Urinary bladder (tissue), 4 donors: ENCODE measurements around the gene HINT2. TPM values are rescaled to one million over a fixed set of nuclear protein-coding genes. Genes with fewer than 3 reads are reported as not detected.
A peak's percentile ranks its signal among the peaks of the same experiment; 100 is the strongest.

Source experiments
- DNase-seq: peaks from one replicate; pipeline ENCODE4 v3.0.0-alpha.2; 2015; ENCODE audit errors: extremely low spot score
- H3K27ac ChIP-seq: one replicate; pipeline ENCODE4 v1.5.1; 2013; ENCODE audit warnings: low read depth, mild to moderate bottlenecking, moderate library complexity
- H3K36me3 ChIP-seq: one replicate; pipeline ENCODE4 v1.6.1; 2013; ENCODE audit warnings: mild to moderate bottlenecking, moderate library complexity; ENCODE audit not compliant: insufficient read depth
- H3K4me1 ChIP-seq: one replicate; pipeline ENCODE4 v1.6.1; 2013; ENCODE audit warnings: mild to moderate bottlenecking, moderate library complexity; ENCODE audit not compliant: insufficient read depth
- H3K4me3 ChIP-seq: one replicate; pipeline ENCODE4 v1.5.1; 2013; ENCODE audit warnings: low read depth, low read length
- WGBS: extraction: QIAGEN DNeasy Blood & Tissue Kit; methylation state at CpG from one replicate; pipeline ENCODE4 v1.1.7; 2013; 5-methylcytosine and 5-hydroxymethylcytosine counted together
- polyA plus RNA-seq: library from polyadenylated mRNA; stranded (reverse); fragments of 200-250 nt; gene quantifications from one replicate; pipeline ENCODE4 v1.2.3, GENCODE V29; 2013
- total RNA-seq: library from RNA; depleted of rRNA; stranded (reverse); fragments of >200 nt; gene quantifications from one replicate; pipeline ENCODE4 v1.2.3, GENCODE V29; 2014
- donor health status: healthy with polysubstance abuse.
- donor health status: healthy.

Gene HINT2
- total and polyA plus RNA-seq, 2 donors: 12.8 to 53.8 TPM

GRCh38 chr9:35792024-35792813, 22.6 kb downstream of the HINT2 start:
- WGBS: 72% methylated on average over 34 of the region's 34 CpGs
- H3K36me3 ChIP-seq: no peaks in the 10 kb centered on the region
- DNase-seq: no peak
- H3K4me1 ChIP-seq: peaks cover 1% of the 10 kb centered on the region
- no peak overlapping the region for H3K27ac ChIP-seq
- H3K4me3 ChIP-seq: peak overlapping the region; percentile 56

GRCh38 chr9:35791297-35791921, 23.4 kb downstream of the HINT2 start, which contains the start of gene NPR2:
TSS of gene NPR2 (plus strand) at chr9:35791591. CDS start at chr9:35792409, 818 bp downstream.
- Histone ChIP-seq H3K4me1 (peaks cover 1% of the 10 kb centered on the region), H3K27ac (peak within 1 kb of the TSS; percentile 11), H3K4me3 (peak within 1 kb of the TSS; percentile 56), H3K36me3 (no peaks in the 10 kb centered on the region)
- WGBS: 7% methylated on average over 63 of the region's 64 CpGs
- DNase-seq: no peak

DNA sequence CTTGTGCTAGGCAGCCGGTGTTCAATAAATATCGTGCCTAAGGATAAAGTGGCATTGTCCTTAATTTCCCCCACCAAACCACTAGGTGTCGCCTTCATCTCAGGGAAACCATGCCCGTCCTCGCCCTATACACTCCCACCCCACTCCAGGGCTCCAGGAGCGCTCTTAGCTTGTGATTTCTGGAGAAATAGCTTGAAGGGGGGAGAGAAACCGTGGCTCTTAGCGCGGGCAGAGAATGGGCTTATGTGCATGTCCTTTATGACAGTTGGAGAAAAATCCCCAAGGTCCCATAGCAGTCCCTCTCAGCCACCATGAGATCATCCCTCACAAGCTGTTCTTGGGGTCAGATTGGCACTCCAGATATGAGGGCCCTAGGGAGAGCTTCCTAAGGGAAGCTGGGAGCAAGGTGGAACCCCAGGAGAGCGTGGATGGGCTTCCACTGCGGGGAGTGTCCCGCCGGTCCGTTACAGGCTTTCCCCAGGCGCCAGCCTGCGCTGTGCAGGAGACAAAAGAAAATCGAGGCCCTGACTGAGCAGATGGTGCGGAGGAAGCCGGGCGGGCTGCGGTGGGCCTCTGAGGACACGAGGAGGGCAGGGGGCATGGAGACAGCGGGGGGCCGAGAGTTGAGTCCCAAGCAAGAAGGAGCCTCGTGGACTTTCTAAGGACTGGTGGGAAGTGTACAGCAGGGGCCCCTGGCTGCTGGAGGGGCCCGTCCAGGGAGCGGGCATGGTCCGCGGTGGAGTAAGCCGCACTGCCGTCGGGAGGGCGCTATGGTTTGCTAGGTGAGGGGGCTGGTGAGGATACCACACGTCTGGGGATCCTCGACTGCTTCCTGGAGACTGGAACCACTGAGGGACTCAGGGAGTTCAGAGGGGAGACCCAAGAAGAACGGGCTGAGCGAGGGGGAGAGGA, 24.2 kb downstream of the HINT2 start:
- peak; percentile 76 for DNase-seq
- Histone ChIP-seq H3K4me1 (peaks cover 1% of the 10 kb centered on the region), H3K4me3 (peak overlapping the region; percentile 56), H3K36me3 (no peaks in the 10 kb centered on the region), H3K27ac (peak overlapping the region; percentile 11)
- WGBS: 30% methylated on average over 37 of the region's 37 CpGs

- peaks cover 1% of the 10 kb centered on the region for H3K4me1 ChIP-seq
- 34% methylated on average over 4 of the region's 4 CpGs for WGBS
- no peak overlapping the region for H3K4me3 ChIP-seq
- H3K36me3 ChIP-seq: peaks cover 2% of the 10 kb centered on the region
- no peak overlapping the region for H3K27ac ChIP-seq
- no peak for DNase-seq
Measured at GRCh38 chr9:35790025-35790384, 24.8 kb downstream of the HINT2 start.

DNA sequence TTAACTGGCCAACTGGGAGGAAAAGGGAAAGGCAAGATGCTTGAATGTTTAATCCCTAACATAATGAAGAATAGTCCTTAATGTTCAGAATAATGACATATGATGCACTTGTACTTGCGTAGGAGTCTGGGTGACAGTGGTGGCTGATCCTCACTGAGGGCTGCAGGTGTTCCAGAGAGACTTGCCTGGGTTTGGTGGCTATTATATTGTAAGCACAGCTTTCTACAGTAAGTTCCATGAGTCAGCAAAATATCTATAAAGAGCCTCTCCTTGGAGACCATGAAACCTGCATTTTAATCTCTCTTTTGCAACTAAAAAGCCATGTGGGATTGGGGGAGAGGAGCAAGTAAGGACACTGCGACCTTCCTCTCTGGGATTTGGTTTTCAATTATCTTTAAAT, 25.3 kb downstream of the HINT2 start:
- no peak overlapping the region for H3K4me3 ChIP-seq
- 95% methylated on average over 2 of the region's 2 CpGs for WGBS
- no peak for DNase-seq
- no peak overlapping the region for H3K27ac ChIP-seq
- peaks cover 1% of the 10 kb centered on the region for H3K4me1 ChIP-seq
- H3K36me3 ChIP-seq: peaks cover 2% of the 10 kb centered on the region

GRCh38 chr9:35783418-35783817, 31.4 kb downstream of the HINT2 start:
- no peak for DNase-seq
- Histone ChIP-seq H3K27ac (no peak overlapping the region), H3K4me3 (no peak overlapping the region), H3K36me3 (peaks cover 2% of the 10 kb centered on the region), H3K4me1 (no peaks in the 10 kb centered on the region)

- Histone ChIP-seq H3K4me3 (no peak overlapping the region), H3K4me1 (no peaks in the 10 kb centered on the region), H3K27ac (no peak overlapping the region), H3K36me3 (peaks cover 2% of the 10 kb centered on the region)
- DNase-seq: no peak
- WGBS: 69% methylated on average over 2 of the region's 2 CpGs
Measured at GRCh38 chr9:35781066-35781465, 33.8 kb downstream of the HINT2 start.

GRCh38 chr9:35778496-35778895, 36.3 kb downstream of the HINT2 start:
- WGBS: 76% methylated on average over 3 of the region's 3 CpGs
- Histone ChIP-seq H3K27ac (no peak overlapping the region), H3K4me3 (no peak overlapping the region), H3K4me1 (no peaks in the 10 kb centered on the region), H3K36me3 (no peaks in the 10 kb centered on the region)
- no peak for DNase-seq

- H3K4me3 ChIP-seq: no peak overlapping the region
- no peak for DNase-seq
- 81% methylated on average over 4 of the region's 4 CpGs for WGBS
- H3K27ac ChIP-seq: no peak overlapping the region
- H3K36me3 ChIP-seq: no peaks in the 10 kb centered on the region
- no peaks in the 10 kb centered on the region for H3K4me1 ChIP-seq
Measured at GRCh38 chr9:35776018-35776417, 38.8 kb downstream of the HINT2 start.

- no peaks in the 10 kb centered on the region for H3K36me3 ChIP-seq
- WGBS: 59% methylated on average over 7 of the region's 7 CpGs
- H3K4me3 ChIP-seq: no peak overlapping the region
- no peak for DNase-seq
- peaks cover 2% of the 10 kb centered on the region for H3K4me1 ChIP-seq
- H3K27ac ChIP-seq: no peak overlapping the region
Measured at GRCh38 chr9:35774907-35775635, 39.8 kb downstream of the HINT2 start.

- Histone ChIP-seq H3K27ac (no peak overlapping the region), H3K4me3 (no peak overlapping the region)
- no peak for DNase-seq
Measured at GRCh38 chr9:35771943-35772342, 42.9 kb downstream of the HINT2 start.

DNA sequence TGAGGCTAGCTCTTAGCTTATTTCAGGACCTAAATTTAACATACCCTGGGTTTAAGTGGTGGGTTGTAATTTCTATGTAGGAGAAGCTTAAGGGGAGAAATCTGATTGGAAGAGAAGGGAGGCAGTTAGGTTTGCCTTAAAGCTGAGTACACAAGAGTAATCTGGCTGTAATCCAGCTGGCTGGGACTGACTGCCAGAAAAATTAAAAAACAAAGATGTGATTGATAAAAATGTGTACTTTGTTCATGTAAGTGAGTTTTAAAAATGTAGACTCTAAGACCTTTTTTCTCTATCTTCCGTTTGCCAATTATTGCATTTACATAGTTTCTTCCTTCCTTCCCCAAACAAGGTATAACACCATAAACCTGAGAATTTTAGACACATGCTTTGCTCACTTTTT, 43.3 kb downstream of the HINT2 start:
- H3K4me1 ChIP-seq: peaks cover 2% of the 10 kb centered on the region
- no peak overlapping the region for H3K27ac ChIP-seq
- 49% methylated on average over 1 of the region's 1 CpG for WGBS
- H3K4me3 ChIP-seq: no peak overlapping the region
- H3K36me3 ChIP-seq: no peaks in the 10 kb centered on the region
- DNase-seq: no peak

More at GRCh38 chr9:35771943-35772342, 42.9 kb downstream of the HINT2 start:
- WGBS: 81% methylated on average over 3 of the region's 3 CpGs
- no peaks in the 10 kb centered on the region for H3K36me3 ChIP-seq
- peaks cover 2% of the 10 kb centered on the region for H3K4me1 ChIP-seq

- WGBS: 6% methylated on average over 4 of the region's 4 CpGs
Measured at GRCh38 chr9:35771075-35771433, 43.8 kb downstream of the HINT2 start.

More at GRCh38 chr9:35771075-35771433, 43.8 kb downstream of the HINT2 start:
- Histone ChIP-seq H3K4me1 (peaks cover 2% of the 10 kb centered on the region), H3K4me3 (no peak overlapping the region), H3K36me3 (no peaks in the 10 kb centered on the region), H3K27ac (peak overlapping the region; percentile 16)
- DNase-seq: no peak
